RKO (cell line): Measurements from ENCODE around the gene PLEKHM1.

Experiments used
- DNase-seq: peaks from one replicate; pipeline ENCODE4 v3.0.0-alpha.2; 2016; ENCODE audit warnings: low spot score

The PLEKHM1 gene

DNA sequence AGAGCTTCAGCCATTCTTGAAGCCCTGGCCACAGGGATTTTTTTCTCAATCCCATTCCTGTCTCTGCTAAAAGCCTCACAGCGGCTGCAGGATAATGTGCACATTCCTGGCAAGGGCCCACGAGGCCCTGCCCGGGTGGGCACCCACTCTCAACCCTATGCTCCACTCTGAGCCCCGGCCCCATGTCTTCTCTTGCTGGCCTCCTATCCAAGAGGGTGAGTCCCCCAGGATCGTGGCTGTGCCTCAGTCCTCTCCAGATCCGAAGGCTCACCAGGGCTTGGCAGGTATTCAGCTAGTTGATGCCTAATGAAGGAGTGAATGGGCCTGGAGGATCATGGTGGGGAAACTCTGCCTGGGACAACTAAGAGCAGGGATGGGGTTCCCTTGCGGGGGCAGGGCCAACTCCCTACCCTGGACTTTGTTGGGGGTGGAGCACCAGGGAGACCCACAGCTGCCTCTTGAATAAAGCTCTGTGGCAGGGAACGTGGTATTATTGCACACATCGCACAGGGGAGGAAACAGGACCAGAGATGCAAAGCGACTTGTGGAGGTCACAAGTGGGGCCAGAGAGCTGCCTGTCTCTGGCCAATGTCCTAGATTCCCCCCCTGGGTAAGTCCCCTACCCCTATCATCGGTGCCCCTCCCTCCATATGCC, 63.2 kb downstream of the PLEKHM1 start:
- DNase-seq, result no peak

GRCh38 chr17:45426561-45426960, 64.0 kb downstream of the PLEKHM1 start:
- DNase-seq, result no peak

- no peak for DNase-seq
These were observed 64.5 kb downstream of the PLEKHM1 start for GRCh38 chr17:45425984-45426413.

DNA sequence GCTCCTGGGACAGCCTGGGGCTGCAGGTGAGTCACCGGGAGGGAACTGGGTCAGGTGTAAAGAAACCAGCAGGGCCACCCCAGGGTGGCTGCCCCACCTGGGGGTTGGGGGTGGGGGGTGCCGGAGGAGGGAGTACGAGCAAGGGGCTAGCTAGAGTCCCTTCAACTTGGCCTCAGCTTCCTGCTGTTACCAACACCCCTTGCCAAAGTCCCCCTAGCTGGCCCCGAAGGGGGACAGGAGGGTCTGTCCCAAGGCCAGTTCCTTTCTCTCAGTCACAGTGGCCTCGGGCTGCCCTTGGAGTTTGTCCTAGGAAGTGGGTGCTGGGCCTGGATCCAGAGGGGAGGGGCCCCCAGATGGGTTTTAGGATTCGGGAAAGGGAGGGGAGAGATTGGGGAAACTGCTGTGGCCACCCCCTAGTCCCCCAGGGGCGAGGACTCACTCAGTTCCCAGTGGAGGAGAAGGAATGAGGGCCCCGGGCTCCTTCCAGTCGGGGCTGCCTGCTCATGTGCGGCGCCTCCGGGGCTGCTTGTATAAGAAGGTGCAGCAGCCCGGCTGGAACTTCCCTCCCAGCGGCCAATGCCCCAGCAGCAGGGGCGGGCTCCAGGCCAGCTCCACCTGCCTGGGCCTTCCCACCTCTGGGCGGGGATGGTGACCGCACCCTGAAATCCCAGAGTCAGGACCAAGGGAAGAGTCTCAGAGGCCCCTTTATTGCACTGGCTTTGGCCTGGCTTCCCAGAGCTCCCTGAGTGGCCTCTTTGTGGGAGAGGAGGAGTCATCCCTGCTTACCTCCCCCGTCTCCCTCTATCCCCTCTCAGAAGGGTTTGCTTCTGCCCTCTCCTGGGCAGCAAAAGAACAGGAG, 65.2 kb downstream of the PLEKHM1 start:
- DNase-seq, result peak; percentile 91

- no peak for DNase-seq
These were observed 65.8 kb downstream of the PLEKHM1 start for GRCh38 chr17:45424769-45425124.

GRCh38 chr17:45423975-45424335, 66.6 kb downstream of the PLEKHM1 start:
- no peak for DNase-seq

GRCh38 chr17:45423304-45423974, 67.1 kb downstream of the PLEKHM1 start:
- no peak for DNase-seq

GRCh38 chr17:45414990-45415881, 75.3 kb downstream of the PLEKHM1 start:
- no peak for DNase-seq

DNA sequence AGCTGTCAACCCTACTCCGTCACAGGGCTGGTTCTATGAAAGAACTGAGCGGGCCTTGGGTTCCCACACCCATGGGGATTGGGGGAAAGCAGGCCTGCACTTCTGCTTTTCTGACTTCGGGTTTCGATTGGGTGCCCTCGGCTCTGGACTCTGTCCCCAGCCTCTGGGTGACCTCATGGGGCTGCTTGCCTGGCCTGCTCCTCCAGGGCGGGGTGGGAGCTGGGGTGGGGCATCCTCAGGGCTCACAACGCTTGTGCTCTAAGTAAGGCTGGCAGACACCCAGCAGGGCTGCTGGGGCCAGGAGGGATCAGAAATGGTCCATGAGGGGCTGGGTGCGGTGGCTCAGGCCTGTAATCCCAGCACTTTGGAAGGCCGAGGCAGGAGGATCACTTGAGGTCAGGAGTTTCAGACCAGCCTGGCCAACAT, 77.0 kb downstream of the PLEKHM1 start:
- no peak for DNase-seq

GRCh38 chr17:45411348-45412105, 79.0 kb downstream of the PLEKHM1 start:
- DNase-seq, result no peak

DNA sequence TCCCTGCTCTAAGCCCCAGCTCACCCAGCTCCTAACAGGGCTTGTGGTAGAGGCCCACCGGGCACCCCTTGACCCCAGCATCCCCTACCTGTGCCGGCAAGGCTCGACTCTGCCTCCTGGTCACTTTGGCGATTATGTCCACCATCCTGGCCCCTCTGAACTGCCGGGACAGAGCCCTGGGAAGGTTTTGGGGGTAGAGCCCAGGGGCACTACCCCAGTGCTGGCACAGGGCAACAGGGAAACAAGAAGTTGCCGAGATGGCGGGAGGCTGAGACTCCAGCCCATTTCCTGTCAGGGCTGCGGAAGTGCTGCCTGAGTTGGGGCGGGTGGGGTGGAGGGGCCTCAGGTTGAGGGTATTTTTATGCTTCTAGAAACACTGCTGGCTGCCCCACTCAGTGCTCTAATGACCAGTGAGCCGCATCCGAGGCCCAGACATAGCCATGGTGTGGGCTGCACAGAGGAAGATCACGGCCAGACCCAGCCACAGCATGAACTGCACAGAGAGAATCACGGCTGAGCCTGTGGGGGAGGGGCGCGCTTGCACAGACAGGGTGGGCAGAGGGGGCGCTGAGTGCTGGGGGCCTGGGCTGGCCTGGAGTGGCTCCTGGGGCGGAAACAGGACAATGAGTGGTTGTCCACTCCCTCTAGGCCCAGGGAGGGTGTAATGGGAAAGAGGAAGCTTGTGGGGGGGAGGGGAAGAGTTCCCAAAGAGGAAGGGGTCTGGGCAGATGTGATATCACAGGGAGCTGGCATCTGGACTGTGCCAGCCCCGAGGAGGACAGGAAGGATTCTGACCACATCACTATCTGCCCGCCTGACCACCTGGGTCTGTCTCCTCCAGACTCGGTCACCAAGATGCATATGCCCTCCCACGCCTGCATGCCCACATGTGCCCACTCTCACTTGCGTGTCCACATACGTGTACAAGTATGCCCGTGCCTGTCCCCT, 80.1 kb downstream of the PLEKHM1 start:
- no peak for DNase-seq

GRCh38 chr17:45409659-45410076, 80.9 kb downstream of the PLEKHM1 start:
- DNase-seq, result no peak

GRCh38 chr17:45408611-45409421, 81.7 kb downstream of the PLEKHM1 start:
- DNase-seq, result no peak

DNA sequence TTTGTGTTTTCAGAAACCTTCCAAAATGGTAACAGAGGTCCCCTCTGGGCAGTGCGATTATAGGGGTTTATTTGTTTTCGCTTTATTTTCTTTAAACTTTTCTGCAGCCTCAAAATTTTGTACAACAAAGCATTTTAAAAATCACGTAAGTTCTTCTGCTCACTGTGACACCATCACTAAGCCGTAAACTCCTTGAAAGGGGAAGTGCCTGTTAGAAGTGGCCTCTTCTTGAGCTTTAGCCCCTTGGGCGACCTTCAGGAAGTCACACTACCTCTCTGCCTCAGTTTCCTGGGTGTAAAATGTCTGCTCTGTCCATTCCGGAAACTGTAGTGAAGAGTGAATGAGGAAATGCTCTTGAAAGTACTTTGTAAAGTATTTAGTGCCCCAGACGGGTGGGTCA, 84.4 kb downstream of the PLEKHM1 start:
- DNase-seq, result no peak

DNA sequence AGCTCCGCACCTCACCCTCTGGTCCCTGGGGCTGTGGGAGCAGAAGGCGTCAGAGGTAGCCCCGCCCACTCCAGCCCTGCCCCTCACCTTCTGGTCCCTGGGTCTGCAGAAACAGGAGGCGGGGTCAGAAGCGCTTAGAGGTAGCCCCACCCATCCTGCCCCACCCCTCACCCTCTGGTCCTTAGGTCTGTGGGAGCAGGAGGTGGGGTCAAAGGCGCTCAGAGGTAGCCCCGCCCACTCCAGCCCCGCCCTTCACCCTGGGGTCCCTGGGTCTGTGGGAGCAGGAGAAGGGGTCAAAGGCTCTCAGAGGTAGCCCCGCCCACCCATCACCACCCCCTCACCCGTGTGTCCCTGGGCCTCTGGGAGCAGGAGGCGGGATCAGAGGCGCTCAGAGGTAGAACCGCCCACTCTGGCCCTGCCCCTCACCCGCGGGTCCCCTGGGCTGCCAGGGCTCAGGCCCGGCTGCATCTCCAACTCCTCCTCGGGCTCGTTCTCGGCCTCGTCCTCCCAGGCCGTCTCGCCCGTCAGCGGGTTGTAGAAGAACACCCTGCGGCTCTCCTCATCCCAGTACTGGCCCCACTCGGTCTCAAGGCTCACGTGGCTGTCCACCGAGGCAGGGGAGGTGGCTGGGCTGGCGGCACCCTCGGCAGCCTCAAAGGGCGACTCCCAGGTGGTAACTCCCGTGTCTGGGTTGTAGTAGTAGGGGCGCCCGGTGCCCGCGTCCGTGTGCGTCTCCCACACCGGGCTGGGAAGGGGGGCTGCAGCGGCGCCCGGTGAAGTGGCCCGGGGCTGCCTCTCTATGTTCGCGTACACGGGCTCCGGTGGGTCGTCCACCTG, 85.1 kb downstream of the PLEKHM1 start:
- DNase-seq, result no peak

GRCh38 chr17:45404870-45405249, 85.7 kb downstream of the PLEKHM1 start:
- DNase-seq, result no peak

- no peak for DNase-seq
These were observed 86.5 kb downstream of the PLEKHM1 start for GRCh38 chr17:45403906-45404490.

- DNase-seq, result no peak
These were observed 87.6 kb downstream of the PLEKHM1 start for GRCh38 chr17:45402916-45403315.
